NCI-H1092 treated with DMSO at 0.1 percent for 48 hours (cell line): Measurements from ENCODE around the gene LGALS9.
"Not testable (repeated sequence)": the region's sequence is repeated elsewhere in the genome, so short reads cannot be mapped to it uniquely, and the experiment has no call there.

ENCODE experiments used
- DNase-seq: peaks from one replicate; lab custom pipeline; 2025; lab: John Stamatoyannopoulos, UW

The LGALS9 gene

GRCh38 chr17:27690882-27691281 lies 59.9 kb downstream of the LGALS9 start:
- no peak for DNase-seq

GRCh38 chr17:27695254-27695814 lies 64.3 kb downstream of the LGALS9 start:
- DNase-seq: not testable (repeated sequence)
